CD4-positive, alpha-beta T cell treated with Interleukin-1 beta for 1 hour (primary cell): ENCODE results near the gene TMEM107.

Experiments used
- DNase-seq, 2 donors: peaks; one replicate each; pipeline ENCODE4 v3.0.0-alpha.2; 2020 to 2022

Gene TMEM107

DNA sequence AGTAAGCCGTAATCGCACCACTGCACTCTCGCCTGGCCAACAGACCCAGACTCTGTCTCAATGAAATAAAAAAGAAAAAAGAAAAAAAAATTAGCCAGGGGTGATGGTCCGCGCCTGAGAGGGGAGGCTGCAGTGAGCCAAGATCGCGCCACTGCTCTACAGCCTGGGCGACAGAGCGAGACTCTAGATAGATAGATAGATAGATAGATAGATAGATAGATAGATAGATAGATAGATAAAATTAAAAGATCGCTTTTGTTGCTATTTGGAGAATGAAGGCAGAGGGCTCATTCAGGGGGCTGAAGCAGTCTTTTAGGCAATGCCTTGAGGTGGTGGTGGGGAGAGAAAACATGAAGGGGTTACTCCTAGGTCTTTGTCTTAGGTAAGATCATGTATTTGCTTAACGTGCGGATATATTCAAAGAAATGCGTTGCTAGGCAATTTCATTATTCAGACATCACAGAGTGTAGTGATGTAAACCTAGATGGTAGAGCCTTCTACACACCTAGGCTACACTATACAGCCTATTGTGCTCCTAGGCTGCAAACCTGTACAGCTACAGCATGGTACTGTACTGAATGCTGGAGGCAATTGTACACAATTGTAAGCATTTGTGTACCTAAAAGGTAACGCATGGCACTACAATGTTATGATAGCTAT is 47.9 kb downstream of the TMEM107 start:
- no peak for DNase-seq

DNA sequence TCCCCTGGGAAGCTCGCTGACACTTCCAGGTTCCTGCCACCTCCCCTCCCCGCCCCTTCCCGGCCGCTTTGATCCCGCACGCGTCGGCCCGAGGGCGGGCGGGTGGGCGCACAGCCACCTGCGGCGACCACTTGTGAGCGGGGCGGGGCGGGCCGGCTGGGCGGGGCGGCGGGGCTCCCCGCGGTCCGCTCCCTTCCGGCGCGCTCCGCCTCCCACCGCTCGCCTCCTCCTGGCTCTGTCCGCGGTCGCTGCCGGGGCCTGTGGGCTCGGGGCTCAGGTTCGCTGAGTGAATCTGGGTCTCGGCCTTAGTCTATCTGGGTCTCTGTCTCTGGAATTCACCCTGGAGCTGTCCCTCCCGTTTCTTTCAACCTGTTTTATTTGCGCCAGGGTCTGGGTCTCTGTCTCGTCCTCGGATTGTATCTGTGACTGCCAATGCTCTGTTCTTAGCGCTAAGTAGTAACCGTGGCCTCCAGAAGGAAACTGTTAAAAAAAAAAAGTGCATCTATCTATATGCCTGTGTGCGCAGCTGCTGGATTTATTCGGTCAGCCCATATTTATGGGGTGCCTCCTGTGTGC is 49.6 kb downstream of the TMEM107 start:
- peak; percentile 53 to 56 for DNase-seq

DNA sequence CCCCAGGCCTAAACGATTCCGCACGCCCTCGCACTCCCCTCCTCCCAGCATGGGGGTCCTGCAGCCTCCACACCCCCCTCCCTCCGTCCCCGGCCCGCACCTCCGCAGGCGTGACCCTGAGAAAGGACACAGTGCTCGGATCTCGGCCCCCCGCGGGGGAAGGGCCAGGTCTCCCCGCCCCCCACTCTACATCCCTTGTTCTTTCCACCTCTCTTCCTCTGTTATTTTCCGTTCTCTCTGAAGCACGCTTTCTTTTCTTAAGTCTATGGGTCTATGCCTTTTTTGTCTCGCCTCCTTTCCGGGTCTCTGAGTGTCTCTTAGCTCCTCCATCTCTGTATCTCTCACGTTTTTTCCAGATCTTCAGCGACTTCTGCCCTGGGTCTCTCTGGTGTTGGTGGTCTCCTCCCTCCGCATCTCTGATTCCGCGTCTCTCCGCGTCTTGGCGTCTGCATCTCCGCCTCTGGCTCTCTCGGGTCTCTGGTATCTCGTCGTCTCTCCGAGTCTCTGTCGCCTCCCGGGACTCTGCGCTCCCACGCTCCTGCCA is 50.2 kb downstream of the TMEM107 start:
- DNase-seq: no peak

DNA sequence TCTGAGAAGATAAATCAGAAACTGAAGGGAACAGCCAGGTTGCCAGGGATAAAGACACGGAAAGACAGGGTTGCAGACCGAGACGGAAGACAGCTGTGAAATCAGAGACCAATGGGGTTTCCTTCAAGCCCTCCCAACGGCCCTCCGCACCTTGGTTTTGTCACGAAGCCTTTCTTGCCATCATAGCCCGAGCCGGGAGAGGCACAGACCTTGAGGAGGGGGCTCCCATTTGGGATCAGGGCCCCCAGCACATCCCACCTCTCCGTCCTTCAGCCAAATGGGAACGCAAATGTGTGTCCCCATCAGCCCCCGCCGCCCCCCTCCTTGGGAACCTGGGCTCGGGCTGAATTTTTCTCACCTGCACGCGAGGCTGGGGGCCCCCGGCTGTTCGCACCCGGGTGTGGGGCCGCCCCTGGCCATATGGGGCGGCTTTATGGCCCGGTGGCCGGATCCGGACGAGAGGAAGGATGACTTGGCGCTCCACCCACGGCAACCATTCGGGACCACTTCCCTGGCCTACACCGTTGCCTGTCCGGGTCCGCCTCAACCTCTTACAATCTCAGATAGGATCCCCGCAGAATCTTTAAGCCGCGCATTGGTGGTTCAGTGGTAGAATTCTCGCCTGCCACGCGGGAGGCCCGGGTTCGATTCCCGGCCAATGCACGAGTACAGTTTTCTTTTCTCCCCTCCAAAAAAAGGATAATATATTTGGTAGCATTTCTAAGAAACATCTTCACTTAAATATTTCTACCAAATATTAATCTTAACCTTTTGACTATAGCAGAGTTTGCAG is 50.8 kb downstream of the TMEM107 start:
- DNase-seq: peak; percentile 88 to 92

DNA sequence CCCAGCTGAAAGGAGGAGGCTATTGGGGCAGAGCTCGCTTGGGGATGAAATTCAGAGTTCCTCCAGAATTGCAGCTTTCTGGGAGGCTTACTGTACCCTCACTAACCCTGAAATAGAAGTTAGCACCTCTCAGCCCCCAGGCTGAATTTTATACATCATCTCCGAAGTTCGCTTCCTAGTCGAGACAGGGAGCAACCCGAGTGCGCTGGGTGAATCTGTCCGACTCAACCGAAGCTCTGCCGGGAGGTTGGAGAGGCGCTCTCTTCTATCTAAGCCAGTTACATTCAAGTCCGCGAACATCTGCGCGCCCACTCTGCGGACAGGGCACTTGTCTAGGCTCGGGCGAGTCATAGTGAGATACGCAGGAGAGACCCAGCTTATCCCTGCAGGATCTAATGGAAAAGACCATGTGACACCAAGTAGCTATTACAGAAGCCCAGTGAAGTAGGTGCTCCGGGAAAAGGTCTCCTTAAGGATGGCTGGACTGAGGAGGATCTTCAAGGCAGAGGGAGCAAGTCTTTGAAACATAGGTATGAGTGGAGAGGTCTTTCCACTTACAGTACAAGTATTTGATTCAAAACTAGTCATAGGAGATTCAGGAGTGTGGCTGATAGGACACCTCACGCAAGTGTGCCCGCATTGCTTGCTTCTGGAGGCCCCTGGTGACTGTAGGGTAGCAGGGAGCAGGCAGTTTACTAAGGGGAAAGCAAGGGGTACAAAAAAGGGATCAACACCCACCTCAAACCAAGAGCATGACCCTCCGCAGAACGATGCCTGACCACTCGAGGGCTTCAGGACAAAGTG is 51.6 kb downstream of the TMEM107 start:
- no peak for DNase-seq

DNA sequence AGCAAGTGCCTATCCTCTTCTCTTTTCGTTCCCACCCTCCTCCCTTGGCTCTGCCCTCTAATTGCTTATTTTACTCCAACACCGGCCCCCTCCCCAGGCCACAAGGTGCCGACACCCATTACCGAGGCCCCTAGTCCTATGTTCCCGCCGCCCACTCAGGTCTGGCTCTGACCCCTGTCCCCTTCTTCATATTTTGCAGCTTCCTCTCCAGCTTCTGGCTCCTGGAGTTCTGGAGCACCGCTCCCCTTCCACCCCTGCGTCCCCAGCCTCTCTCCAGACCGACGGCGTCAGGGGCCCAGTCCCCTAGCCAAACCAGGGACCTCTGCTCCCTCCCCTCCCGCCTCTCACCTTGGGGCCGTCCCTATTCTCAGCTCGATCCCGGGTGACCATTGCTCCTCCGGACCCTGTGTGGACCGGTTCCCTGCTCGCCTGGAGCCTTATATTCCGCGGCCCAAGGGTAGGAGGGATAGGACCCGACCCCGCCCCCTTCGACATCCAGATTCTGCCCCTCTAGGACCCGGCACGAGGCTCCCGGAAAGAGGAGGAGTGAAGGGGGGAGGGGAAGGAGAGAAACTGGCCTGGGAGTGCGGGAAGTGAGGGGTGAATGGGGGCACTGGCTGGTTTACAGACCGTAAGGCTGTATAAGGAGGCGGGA is 52.4 kb downstream of the TMEM107 start, which contains the start of gene HES7:
TSS of gene HES7 (minus strand) at position 412 of the 655 bp plus-strand sequence. CDS start at position 390, 22 bp downstream.
- DNase-seq: no peak

DNA sequence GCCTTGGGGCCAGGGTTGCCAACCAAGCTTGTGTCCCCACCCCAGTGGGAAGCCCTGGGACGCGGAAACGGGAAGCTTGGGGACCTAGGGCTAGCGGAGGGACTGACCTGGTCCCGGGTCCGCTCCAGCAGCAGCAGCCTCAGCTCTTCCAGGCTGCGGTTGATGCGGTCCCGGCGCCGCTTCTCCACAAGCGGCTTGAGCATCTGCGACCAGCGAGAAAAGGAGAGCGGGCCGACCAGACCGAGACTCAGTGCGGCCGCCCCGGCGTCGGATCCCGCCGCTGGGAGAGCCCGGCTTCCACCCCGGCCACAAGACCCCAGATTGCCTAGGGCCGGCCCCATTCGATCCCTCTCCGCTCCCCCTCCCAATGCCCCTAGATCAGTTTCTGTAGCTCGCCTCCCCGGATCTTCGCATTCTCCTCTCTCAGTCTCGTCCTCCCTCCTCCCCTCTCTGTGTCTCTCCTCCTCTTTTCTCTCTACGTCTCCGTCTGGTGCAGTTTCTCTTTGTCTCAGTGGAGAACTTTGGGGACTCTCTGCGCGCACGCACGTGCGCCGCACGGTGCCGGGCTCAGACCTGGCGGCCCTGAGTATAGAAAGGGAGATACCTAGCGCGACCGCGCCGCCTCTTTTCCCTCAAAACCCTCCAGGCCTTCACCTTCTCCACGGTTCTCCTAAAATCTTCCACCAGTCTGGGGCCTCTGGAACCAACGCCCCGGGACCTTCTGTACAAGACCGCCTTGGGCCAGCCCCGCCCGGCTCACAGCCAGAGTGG is 53.1 kb downstream of the TMEM107 start:
- DNase-seq: peak in 1 of 2 donors; percentile 55
